Bronchial epithelial cell (primary cell): Measurements from ENCODE around the gene PAIP2. TPM values are rescaled to one million over a fixed set of nuclear protein-coding genes. Genes with fewer than 3 reads are reported as not detected.
A peak's percentile ranks its signal among the peaks of the same experiment; 100 is the strongest.

Experiments used
- DNase-seq: peaks from one replicate; pipeline ENCODE4 v3.0.0-alpha.2; 2010; ENCODE audit warnings: low read depth
- FAIRE-seq: peaks from 2 replicates; lab custom pipeline; 2011; peaks lifted over from hg19 to GRCh38; lab: Jason Lieb, UNC
- H3K27me3 ChIP-seq: 2 replicates; pipeline ENCODE4 v1.5.1; 2011; ENCODE audit warnings: low read length; ENCODE audit not compliant: control insufficient read depth, insufficient read depth
- H3K36me3 ChIP-seq: 2 replicates; pipeline ENCODE4 v1.5.1; 2011; ENCODE audit warnings: low read length; ENCODE audit not compliant: control insufficient read depth, insufficient read depth
- H3K4me3 ChIP-seq: 2 replicates; pipeline ENCODE4 v1.5.1; 2011; ENCODE audit warnings: mild to moderate bottlenecking, low read depth, low read length, control low read depth
- total RNA-seq: library from RNA; depleted of rRNA; stranded (reverse); fragments of >200 nt; gene quantifications from 2 replicates; pipeline ENCODE4 v1.2.1, GENCODE V29; 2014
- TF ChIP-seq, protein P1 (sequence below): IDR thresholded peaks from 2 replicates; pipeline ENCODE4 v1.5.1; 2011; ENCODE audit warnings: mild to moderate bottlenecking, moderate library complexity, low read length, control low read depth, inconsistent platforms; ENCODE audit not compliant: insufficient read depth, severe bottlenecking

PAIP2 gene
- total RNA-seq, 1 donor from 2014 or later = 68.7 TPM

GRCh38 chr5:139312075-139312474 is 29.6 kb upstream of the PAIP2 start:
- H3K4me3 ChIP-seq = no peak overlapping the region
- no peaks in the 10 kb centered on the region for H3K27me3 ChIP-seq
- TF ChIP-seq, protein P1, sequence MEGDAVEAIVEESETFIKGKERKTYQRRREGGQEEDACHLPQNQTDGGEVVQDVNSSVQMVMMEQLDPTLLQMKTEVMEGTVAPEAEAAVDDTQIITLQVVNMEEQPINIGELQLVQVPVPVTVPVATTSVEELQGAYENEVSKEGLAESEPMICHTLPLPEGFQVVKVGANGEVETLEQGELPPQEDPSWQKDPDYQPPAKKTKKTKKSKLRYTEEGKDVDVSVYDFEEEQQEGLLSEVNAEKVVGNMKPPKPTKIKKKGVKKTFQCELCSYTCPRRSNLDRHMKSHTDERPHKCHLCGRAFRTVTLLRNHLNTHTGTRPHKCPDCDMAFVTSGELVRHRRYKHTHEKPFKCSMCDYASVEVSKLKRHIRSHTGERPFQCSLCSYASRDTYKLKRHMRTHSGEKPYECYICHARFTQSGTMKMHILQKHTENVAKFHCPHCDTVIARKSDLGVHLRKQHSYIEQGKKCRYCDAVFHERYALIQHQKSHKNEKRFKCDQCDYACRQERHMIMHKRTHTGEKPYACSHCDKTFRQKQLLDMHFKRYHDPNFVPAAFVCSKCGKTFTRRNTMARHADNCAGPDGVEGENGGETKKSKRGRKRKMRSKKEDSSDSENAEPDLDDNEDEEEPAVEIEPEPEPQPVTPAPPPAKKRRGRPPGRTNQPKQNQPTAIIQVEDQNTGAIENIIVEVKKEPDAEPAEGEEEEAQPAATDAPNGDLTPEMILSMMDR = no peak
- DNase-seq = no peak
- H3K36me3 ChIP-seq = peaks cover 7% of the 10 kb centered on the region
- no peak for FAIRE-seq

- Histone ChIP-seq H3K27me3 (no peaks in the 10 kb centered on the region), H3K36me3 (peaks cover 11% of the 10 kb centered on the region), H3K4me3 (no peak overlapping the region)
- TF ChIP-seq, protein P1 = no peak
- DNase-seq = no peak
- FAIRE-seq = no peak
These were observed 27.4 kb upstream of the PAIP2 start for GRCh38 chr5:139314276-139314675.

DNA sequence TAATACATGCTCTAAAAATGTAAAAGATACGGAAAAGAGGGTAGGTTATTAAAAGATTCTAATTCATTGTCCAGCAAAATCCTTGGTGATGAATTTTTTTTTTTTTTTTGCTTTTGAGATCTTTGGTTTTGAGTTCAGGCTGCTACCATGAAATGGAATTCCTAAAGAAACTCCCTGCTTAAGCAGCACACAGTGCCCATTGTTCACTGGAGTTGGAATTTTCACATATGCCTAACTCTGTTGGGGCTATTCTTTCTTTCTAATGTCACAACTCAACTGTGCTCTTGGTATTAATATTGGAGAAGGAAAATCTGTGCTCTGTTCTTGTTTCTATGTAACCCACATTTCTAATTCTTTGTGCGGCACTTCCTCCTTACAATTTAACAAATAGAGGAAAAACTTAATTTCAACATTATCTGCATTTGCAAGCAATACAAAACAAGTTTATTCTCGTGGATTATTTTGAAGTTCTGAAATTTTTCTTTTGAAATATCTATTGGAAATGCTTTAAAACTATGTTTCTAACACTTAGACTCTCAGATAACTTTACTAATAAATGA is 26.5 kb upstream of the PAIP2 start:
- no peak for FAIRE-seq

GRCh38 chr5:139335811-139336210 is 5.8 kb upstream of the PAIP2 start:
- no peak for DNase-seq
- H3K27me3 ChIP-seq = no peaks in the 10 kb centered on the region
- no peaks in the 10 kb centered on the region for H3K36me3 ChIP-seq
- TF ChIP-seq, protein P1 = no peak
- H3K4me3 ChIP-seq = no peak overlapping the region
- FAIRE-seq = no peak

More for the DNA sequence above, 26.5 kb upstream of the PAIP2 start:
- H3K36me3 ChIP-seq = peaks cover 12% of the 10 kb centered on the region
- no peak overlapping the region for H3K4me3 ChIP-seq
- TF ChIP-seq, protein P1 = no peak
- no peak for DNase-seq
- no peaks in the 10 kb centered on the region for H3K27me3 ChIP-seq

- DNase-seq (no peak), FAIRE-seq (no peak)
- Histone ChIP-seq H3K36me3 (no peaks in the 10 kb centered on the region), H3K27me3 (no peaks in the 10 kb centered on the region), H3K4me3 (no peak overlapping the region)
- TF ChIP-seq, protein P1 = no peak
These were observed 1.6 kb upstream of the PAIP2 start for GRCh38 chr5:139340051-139340450.

DNA sequence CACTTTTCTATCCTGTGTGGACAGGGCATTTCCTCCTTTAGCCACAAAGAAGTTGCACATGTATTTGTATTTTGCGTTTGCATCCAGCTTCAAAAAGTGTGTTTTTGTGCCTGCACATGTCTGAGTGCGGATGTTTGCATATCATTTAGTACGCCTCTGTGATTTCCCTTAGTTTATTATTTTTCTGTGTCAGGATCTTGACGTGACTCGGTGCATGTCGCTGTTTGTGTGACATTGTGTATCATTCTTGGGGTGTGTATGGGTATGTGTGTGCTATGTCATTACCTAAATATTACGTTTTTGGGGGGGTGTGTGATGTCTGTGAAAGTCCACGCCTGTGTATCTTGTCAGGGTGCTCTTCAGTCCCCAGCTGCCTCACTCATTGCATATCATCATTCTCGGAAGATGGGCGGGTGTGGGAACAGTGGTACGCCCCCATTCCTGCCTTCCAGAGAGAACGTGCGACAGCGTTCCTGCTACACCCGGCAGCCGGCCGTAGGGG is 416 bp upstream of the PAIP2 start:
- H3K4me3 ChIP-seq = peak overlapping the region; percentile 100
- TF ChIP-seq, protein P1 = no peak
- FAIRE-seq (no peak), DNase-seq (no peak)
- no peaks in the 10 kb centered on the region for H3K36me3 ChIP-seq
- no peaks in the 10 kb centered on the region for H3K27me3 ChIP-seq
